Progenitor cell of endocrine pancreas (in vitro differentiated cells): Measurements from ENCODE around the gene STX18. TPM values are rescaled to one million over a fixed set of nuclear protein-coding genes. Genes with fewer than 3 reads are reported as not detected.

ENCODE experiments used
- DNase-seq: peaks from one replicate; pipeline ENCODE4 v3.0.0; 2021; ENCODE audit warnings: low spot score; ENCODE audit not compliant: unreplicated experiment
- H3K27ac Mint-ChIP-seq: 2 replicates; pipeline ENCODE4 v1.8.0; 2021; ENCODE audit warnings: mild to moderate bottlenecking, moderate library complexity, mixed read lengths
- H3K27me3 Mint-ChIP-seq: 2 replicates; pipeline ENCODE4 v1.8.0; 2021; ENCODE audit warnings: mixed read lengths
- H3K36me3 Mint-ChIP-seq: 2 replicates; pipeline ENCODE4 v1.8.0; 2022; ENCODE audit warnings: mixed read lengths; ENCODE audit not compliant: insufficient read depth
- H3K4me1 Mint-ChIP-seq: 2 replicates; pipeline ENCODE4 v1.8.0; 2021; ENCODE audit warnings: low read depth, mixed read lengths
- H3K4me3 Mint-ChIP-seq: 2 replicates; pipeline ENCODE4 v1.8.0; 2021; ENCODE audit warnings: low read depth, mild to moderate bottlenecking, moderate library complexity, mixed read lengths
- H3K9me3 Mint-ChIP-seq: 2 replicates; pipeline ENCODE4 v1.8.0; 2021; ENCODE audit warnings: low read depth, mixed read lengths
- CTCF ChIP-seq: fragments of 200-600 bp; sonication (generic); IDR thresholded peaks from one replicate; pipeline ENCODE4 v1.5.0; 2021; ENCODE audit warnings: antibody characterized with exemption, mild to moderate bottlenecking; ENCODE audit not compliant: unreplicated experiment
- total RNA-seq: library from RNA; stranded (reverse); gene quantifications from 2 replicates; pipeline ENCODE4 v1.2.1, GENCODE V29; 2021

STX18 gene
- total RNA-seq, 1 donor from 2014 or later: 41.2 TPM

GRCh38 chr4:4438891-4439290 lies 103.0 kb downstream of the STX18 start:
- H3K9me3 Mint-ChIP-seq: no peaks in the 10 kb centered on the region

GRCh38 chr4:4437798-4438470 lies 103.9 kb downstream of the STX18 start:
- Mint-ChIP-seq H3K27me3 (no peaks in the 10 kb centered on the region), H3K4me3 (no peak overlapping the region), H3K4me1 (no peaks in the 10 kb centered on the region), H3K9me3 (no peaks in the 10 kb centered on the region), H3K27ac (no peak overlapping the region), H3K36me3 (peaks cover 10% of the 10 kb centered on the region)
- no peak for DNase-seq
- TF ChIP-seq CTCF: no peak

More at GRCh38 chr4:4438891-4439290, 103.0 kb downstream of the STX18 start:
- Mint-ChIP-seq H3K27me3 (no peaks in the 10 kb centered on the region), H3K4me1 (peaks cover 7% of the 10 kb centered on the region), H3K36me3 (peaks cover 10% of the 10 kb centered on the region), H3K4me3 (no peak overlapping the region), H3K27ac (no peak overlapping the region)
- TF ChIP-seq CTCF: no peak
- no peak for DNase-seq

- Mint-ChIP-seq H3K36me3 (peaks cover 8% of the 10 kb centered on the region), H3K27me3 (no peaks in the 10 kb centered on the region), H3K27ac (no peak overlapping the region), H3K9me3 (no peaks in the 10 kb centered on the region), H3K4me3 (no peak overlapping the region), H3K4me1 (no peaks in the 10 kb centered on the region)
- TF ChIP-seq CTCF: no peak
- no peak for DNase-seq
Observed at GRCh38 chr4:4436244-4436823, 105.5 kb downstream of the STX18 start.

- Mint-ChIP-seq H3K9me3 (no peaks in the 10 kb centered on the region), H3K27ac (no peak overlapping the region), H3K4me3 (no peak overlapping the region), H3K4me1 (no peaks in the 10 kb centered on the region), H3K36me3 (peaks cover 8% of the 10 kb centered on the region), H3K27me3 (no peaks in the 10 kb centered on the region)
- no peak for DNase-seq
- TF ChIP-seq CTCF: no peak
Observed at GRCh38 chr4:4433941-4434340, 107.9 kb downstream of the STX18 start.

GRCh38 chr4:4432341-4433125 lies 109.3 kb downstream of the STX18 start:
- no peaks in the 10 kb centered on the region for H3K9me3 Mint-ChIP-seq
- H3K27me3 Mint-ChIP-seq: no peaks in the 10 kb centered on the region
- peaks cover 2% of the 10 kb centered on the region for H3K4me1 Mint-ChIP-seq
- H3K4me3 Mint-ChIP-seq: no peak overlapping the region
- no peak overlapping the region for H3K27ac Mint-ChIP-seq
- DNase-seq: no peak
- peaks cover 7% of the 10 kb centered on the region for H3K36me3 Mint-ChIP-seq
- no peak for TF ChIP-seq CTCF
